ENCODE measurements around the gene FHAD1.

Gene FHAD1

GRCh38 chr1:15225461-15225860 is 21.6 kb upstream of the FHAD1 start:
- H3K36me3 ChIP-seq (replicated peaks; ENCODE audit: low read depth, low read length): no peaks in the 10 kb centered on the region
- TF ChIP-seq CTCF (IDR thresholded peaks at IDR 0.05; ENCODE audit: low read depth, low read length) (no peak), EZH2phosphoT487 (IDR thresholded peaks at IDR 0.05; ENCODE audit: low read depth) (no peak)
- no peaks in the 10 kb centered on the region for H3K79me2 ChIP-seq (ENCODE audit: low read length)
- H3K4me1 ChIP-seq (ENCODE audit: low read length): no peaks in the 10 kb centered on the region
- H3K27ac ChIP-seq (ENCODE audit: low read length): no peak overlapping the region
- H4K20me1 ChIP-seq (ENCODE audit: insufficient read depth, low read length): no peaks in the 10 kb centered on the region
- H3K9ac ChIP-seq (ENCODE audit: low read length): no peak overlapping the region
- H3K9me3 ChIP-seq (ENCODE audit: insufficient read depth, low read length): no peaks in the 10 kb centered on the region
- no peak overlapping the region for H2AFZ ChIP-seq (ENCODE audit: low read depth, low read length)
- H3K27me3 ChIP-seq (ENCODE audit: low read depth, low read length): no peaks in the 10 kb centered on the region
- H3K4me2 ChIP-seq (ENCODE audit: low read length): no peak overlapping the region
- no peak overlapping the region for H3K4me3 ChIP-seq (ENCODE audit: low read length)

- Histone ChIP-seq H3K36me3 (replicated peaks; ENCODE audit: low read depth, low read length) (no peaks in the 10 kb centered on the region), H3K79me2 (ENCODE audit: low read length) (no peaks in the 10 kb centered on the region), H3K4me2 (ENCODE audit: low read length) (no peak overlapping the region), H3K27me3 (ENCODE audit: low read depth, low read length) (no peaks in the 10 kb centered on the region), H3K27ac (ENCODE audit: low read length) (no peak overlapping the region), H3K9me3 (ENCODE audit: insufficient read depth, low read length) (no peaks in the 10 kb centered on the region), H4K20me1 (ENCODE audit: insufficient read depth, low read length) (no peaks in the 10 kb centered on the region), H3K4me3 (ENCODE audit: low read length) (no peak overlapping the region), H2AFZ (ENCODE audit: low read depth, low read length) (no peak overlapping the region), H3K4me1 (ENCODE audit: low read length) (peaks cover 6% of the 10 kb centered on the region), H3K9ac (ENCODE audit: low read length) (no peak overlapping the region)
- TF ChIP-seq CTCF (IDR thresholded peaks at IDR 0.05; ENCODE audit: low read depth, low read length) (no peak), EZH2phosphoT487 (IDR thresholded peaks at IDR 0.05; ENCODE audit: low read depth) (no peak)
Measured at GRCh38 chr1:15226388-15227255, 20.4 kb upstream of the FHAD1 start.

DNA sequence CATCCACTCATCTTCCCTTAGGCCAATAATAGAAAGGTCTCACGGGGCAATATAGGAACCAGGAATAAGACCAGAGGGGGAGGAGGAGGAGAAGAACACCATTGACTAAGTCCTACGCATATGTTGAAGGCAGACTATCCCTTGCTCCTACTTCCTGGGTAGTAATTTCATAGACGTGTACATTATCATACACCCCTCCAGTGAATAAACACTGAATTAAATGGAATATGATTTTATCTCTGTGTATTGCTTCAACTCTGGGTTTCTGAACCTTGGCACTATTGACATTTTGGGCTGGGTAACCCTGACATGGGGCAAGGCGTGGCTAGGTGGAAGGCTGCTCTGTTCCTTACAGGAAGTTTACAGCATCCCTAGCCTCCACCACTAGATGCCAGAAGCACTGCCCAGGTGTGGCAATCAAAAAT is 17.3 kb upstream of the FHAD1 start:
- Histone ChIP-seq H3K9ac (ENCODE audit: low read length) (no peak overlapping the region), H3K36me3 (replicated peaks; ENCODE audit: low read depth, low read length) (no peaks in the 10 kb centered on the region), H3K4me3 (ENCODE audit: low read length) (no peak overlapping the region), H3K79me2 (ENCODE audit: low read length) (no peaks in the 10 kb centered on the region), H4K20me1 (ENCODE audit: insufficient read depth, low read length) (no peaks in the 10 kb centered on the region), H3K27me3 (ENCODE audit: low read depth, low read length) (no peaks in the 10 kb centered on the region), H3K27ac (ENCODE audit: low read length) (no peak overlapping the region), H3K9me3 (ENCODE audit: insufficient read depth, low read length) (no peaks in the 10 kb centered on the region), H3K4me1 (ENCODE audit: low read length) (peaks cover 11% of the 10 kb centered on the region), H3K4me2 (ENCODE audit: low read length) (no peak overlapping the region), H2AFZ (ENCODE audit: low read depth, low read length) (no peak overlapping the region)
- TF ChIP-seq CTCF (IDR thresholded peaks at IDR 0.05; ENCODE audit: low read depth, low read length): no peak
- TF ChIP-seq EZH2phosphoT487 (IDR thresholded peaks at IDR 0.05; ENCODE audit: low read depth): no peak

DNA sequence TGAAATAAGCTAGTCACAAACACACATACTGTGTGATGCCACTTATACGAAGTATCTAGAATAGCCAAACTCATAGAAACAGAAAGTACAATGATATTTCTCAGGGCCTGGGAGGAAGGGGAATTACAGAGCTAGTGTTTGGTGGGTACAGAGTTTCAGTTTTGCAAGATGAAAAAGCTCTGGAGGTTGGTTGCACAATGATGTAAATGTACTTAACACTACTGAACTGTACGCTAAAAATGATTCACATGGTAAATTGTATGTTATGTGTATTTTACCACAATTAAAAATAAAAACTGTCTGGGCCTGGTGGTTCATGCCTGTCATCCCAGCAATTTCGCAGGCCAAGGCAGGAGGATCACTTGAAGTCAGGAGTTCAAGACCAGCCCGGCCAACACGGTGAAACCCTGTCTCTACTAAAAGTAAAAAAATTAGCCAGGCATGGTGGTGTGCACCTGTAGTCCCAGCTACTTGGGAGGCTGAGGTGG is 15.3 kb upstream of the FHAD1 start:
- Histone ChIP-seq H3K27ac (ENCODE audit: low read length) (no peak overlapping the region), H3K79me2 (ENCODE audit: low read length) (no peaks in the 10 kb centered on the region), H3K9ac (ENCODE audit: low read length) (no peak overlapping the region), H3K27me3 (ENCODE audit: low read depth, low read length) (no peaks in the 10 kb centered on the region), H2AFZ (ENCODE audit: low read depth, low read length) (no peak overlapping the region), H3K36me3 (replicated peaks; ENCODE audit: low read depth, low read length) (no peaks in the 10 kb centered on the region), H3K4me1 (ENCODE audit: low read length) (peaks cover 11% of the 10 kb centered on the region), H4K20me1 (ENCODE audit: insufficient read depth, low read length) (no peaks in the 10 kb centered on the region), H3K4me3 (ENCODE audit: low read length) (no peak overlapping the region), H3K4me2 (ENCODE audit: low read length) (peak overlapping the region; percentile 35; the same call in 1 of the 2 replicates), H3K9me3 (ENCODE audit: insufficient read depth, low read length) (no peaks in the 10 kb centered on the region)
- TF ChIP-seq CTCF (IDR thresholded peaks at IDR 0.05; ENCODE audit: low read depth, low read length) (no peak), EZH2phosphoT487 (IDR thresholded peaks at IDR 0.05; ENCODE audit: low read depth) (no peak)
